ENCODE data around the gene LRP3.

DNA sequence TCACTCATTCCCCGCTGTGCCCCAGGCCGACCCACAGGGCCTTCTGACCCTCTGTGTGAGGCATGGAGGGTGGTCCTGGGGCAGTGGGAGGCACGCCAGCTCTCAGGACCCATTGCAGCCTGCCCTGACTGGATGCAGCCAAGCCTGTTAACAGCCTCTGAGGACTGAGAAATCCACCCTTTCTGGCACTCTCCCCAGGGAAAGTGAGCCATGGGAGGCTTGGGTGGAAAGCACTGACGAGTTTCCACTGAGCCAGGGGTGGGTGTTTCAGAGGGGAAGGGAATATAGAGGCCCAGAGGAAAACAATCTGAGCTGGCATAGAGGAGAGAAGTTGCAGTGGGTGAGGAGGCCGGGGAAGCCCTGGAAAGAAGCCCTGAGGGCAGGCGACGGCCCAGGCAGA lies 62.1 kb downstream of the LRP3 start:
- TF ChIP-seq CTCF (IDR thresholded peaks at IDR 0.05; ENCODE audit: low read depth, low read length, poor library complexity, severe bottlenecking): no peak
- no peak for TF ChIP-seq EZH2phosphoT487 (IDR thresholded peaks at IDR 0.05; ENCODE audit: borderline replicate concordance, low read length)

Data from DOHH2 (cell line).